C4-2B (cell line): ENCODE results near the gene MX2.

Experiments
- CTCF ChIP-seq: fragments of 450-650 bp; conservative IDR thresholded peaks from 2 replicates; pipeline ENCODE4 v1.5.1; 2017; ENCODE audit warnings: mild to moderate bottlenecking
- ZFX ChIP-seq: fragments of 450-650 bp; IDR thresholded peaks from 2 replicates; pipeline ENCODE4 v1.6.1; 2017

GRCh38 chr21:41429305-41429704 lies 67.5 kb downstream of the MX2 start:
- no peak for TF ChIP-seq CTCF
- no peak for TF ChIP-seq ZFX
